ENCODE data around the gene EYA4.

The EYA4 gene

DNA sequence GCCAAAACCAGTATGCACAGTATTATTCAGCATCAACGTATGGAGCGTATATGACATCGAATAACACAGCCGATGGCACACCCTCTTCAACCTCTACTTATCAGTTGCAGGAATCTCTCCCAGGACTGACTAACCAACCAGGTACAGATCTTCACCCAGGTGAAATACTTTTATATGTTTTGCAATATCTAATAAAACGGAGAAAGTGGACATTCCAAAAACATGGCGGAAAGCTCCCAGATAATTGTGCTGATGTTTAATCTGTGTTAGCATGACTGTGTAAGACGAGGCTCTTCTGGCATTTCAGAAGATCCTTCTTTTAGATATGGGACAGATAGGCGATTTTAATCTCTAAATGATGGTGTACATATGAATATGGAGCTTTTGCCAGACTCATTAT, 227.4 kb downstream of the EYA4 start:
- CTCF ChIA-PET: interaction anchor here (0.7 to 0.8 kb wide), 2 partner anchors 455 to 501 kb away, joined by 3 read pairs; no protein-coding TSS in a partner anchor
- no peak overlapping the region for H3K27ac ChIP-seq (ENCODE audit: extremely low read depth, low read depth, low read length)
- no peak overlapping the region for H3K4me3 ChIP-seq (ENCODE audit: low read depth, low read length)
- POLR2A ChIA-PET: no interaction called here
- TF ChIP-seq ZNF302 (tag by site-specific recombination; IDR thresholded peaks at IDR 0.05; ENCODE audit: low read depth) (no peak), ZNF274 (IDR thresholded peaks at IDR 0.05; ENCODE audit: low read length) (no peak), ZNF274 (tag by site-specific recombination; IDR thresholded peaks at IDR 0.05; ENCODE audit: borderline replicate concordance) (no peak), ZBTB48 (tag by site-specific recombination; IDR thresholded peaks at IDR 0.05) (no peak), ZNF621 (tag by site-specific recombination; IDR thresholded peaks at IDR 0.05) (no peak), ZNF660 (tag by site-specific recombination; IDR thresholded peaks at IDR 0.05) (no peak), ZNF777 (tag by site-specific recombination; IDR thresholded peaks at IDR 0.05; ENCODE audit: borderline replicate concordance) (no peak), ZNF837 (tag by site-specific recombination; IDR thresholded peaks at IDR 0.05) (no peak), OVOL3 (tag by site-specific recombination; IDR thresholded peaks at IDR 0.05) (no peak), ZNF530 (tag by site-specific recombination; IDR thresholded peaks at IDR 0.05; ENCODE audit: low read depth) (no peak), ZNF600 (tag by site-specific recombination; IDR thresholded peaks at IDR 0.05) (no peak), ZNF157 (tag by site-specific recombination; IDR thresholded peaks at IDR 0.05) (no peak), ZNF24 (tag by site-specific recombination; IDR thresholded peaks at IDR 0.05) (no peak), HOXD13 (CRISPR knock-in tag; IDR thresholded peaks at IDR 0.05; ENCODE audit: borderline replicate concordance) (no peak), SP2 (tag by site-specific recombination; IDR thresholded peaks at IDR 0.05) (no peak), GLI2 (tag by site-specific recombination; IDR thresholded peaks at IDR 0.05; ENCODE audit: borderline replicate concordance, low read depth) (no peak), ZNF791 (tag by site-specific recombination; IDR thresholded peaks at IDR 0.05) (no peak)
- TF ChIP-seq, protein P1, sequence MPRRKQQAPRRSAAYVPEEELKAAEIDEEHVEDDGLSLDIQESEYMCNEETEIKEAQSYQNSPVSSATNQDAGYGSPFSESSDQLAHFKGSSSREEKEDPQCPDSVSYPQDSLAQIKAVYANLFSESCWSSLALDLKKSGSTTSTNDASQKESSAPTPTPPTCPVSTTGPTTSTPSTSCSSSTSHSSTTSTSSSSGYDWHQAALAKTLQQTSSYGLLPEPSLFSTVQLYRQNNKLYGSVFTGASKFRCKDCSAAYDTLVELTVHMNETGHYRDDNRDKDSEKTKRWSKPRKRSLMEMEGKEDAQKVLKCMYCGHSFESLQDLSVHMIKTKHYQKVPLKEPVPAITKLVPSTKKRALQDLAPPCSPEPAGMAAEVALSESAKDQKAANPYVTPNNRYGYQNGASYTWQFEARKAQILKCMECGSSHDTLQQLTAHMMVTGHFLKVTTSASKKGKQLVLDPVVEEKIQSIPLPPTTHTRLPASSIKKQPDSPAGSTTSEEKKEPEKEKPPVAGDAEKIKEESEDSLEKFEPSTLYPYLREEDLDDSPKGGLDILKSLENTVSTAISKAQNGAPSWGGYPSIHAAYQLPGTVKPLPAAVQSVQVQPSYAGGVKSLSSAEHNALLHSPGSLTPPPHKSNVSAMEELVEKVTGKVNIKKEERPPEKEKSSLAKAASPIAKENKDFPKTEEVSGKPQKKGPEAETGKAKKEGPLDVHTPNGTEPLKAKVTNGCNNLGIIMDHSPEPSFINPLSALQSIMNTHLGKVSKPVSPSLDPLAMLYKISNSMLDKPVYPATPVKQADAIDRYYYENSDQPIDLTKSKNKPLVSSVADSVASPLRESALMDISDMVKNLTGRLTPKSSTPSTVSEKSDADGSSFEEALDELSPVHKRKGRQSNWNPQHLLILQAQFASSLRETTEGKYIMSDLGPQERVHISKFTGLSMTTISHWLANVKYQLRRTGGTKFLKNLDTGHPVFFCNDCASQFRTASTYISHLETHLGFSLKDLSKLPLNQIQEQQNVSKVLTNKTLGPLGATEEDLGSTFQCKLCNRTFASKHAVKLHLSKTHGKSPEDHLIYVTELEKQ (tag by site-specific recombination; IDR thresholded peaks at IDR 0.05; ENCODE audit: borderline replicate concordance): no peak
- TF ChIP-seq, protein P2, sequence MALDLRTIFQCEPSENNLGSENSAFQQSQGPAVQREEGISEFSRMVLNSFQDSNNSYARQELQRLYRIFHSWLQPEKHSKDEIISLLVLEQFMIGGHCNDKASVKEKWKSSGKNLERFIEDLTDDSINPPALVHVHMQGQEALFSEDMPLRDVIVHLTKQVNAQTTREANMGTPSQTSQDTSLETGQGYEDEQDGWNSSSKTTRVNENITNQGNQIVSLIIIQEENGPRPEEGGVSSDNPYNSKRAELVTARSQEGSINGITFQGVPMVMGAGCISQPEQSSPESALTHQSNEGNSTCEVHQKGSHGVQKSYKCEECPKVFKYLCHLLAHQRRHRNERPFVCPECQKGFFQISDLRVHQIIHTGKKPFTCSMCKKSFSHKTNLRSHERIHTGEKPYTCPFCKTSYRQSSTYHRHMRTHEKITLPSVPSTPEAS (tag by site-specific recombination; IDR thresholded peaks at IDR 0.05): no peak
- TF ChIP-seq, protein P3, sequence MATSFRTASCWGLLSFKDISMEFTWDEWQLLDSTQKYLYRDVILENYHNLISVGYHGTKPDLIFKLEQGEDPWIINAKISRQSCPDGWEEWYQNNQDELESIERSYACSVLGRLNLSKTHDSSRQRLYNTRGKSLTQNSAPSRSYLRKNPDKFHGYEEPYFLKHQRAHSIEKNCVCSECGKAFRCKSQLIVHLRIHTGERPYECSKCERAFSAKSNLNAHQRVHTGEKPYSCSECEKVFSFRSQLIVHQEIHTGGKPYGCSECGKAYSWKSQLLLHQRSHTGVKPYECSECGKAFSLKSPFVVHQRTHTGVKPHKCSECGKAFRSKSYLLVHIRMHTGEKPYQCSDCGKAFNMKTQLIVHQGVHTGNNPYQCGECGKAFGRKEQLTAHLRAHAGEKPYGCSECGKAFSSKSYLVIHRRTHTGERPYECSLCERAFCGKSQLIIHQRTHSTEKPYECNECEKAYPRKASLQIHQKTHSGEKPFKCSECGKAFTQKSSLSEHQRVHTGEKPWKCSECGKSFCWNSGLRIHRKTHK (tag by site-specific recombination; IDR thresholded peaks at IDR 0.05): no peak
- no peaks in the 10 kb centered on the region for H3K9me3 ChIP-seq (ENCODE audit: control insufficient read depth, insufficient read depth, low read depth, low read length)
- no peaks in the 10 kb centered on the region; the same call in 1 of the 2 replicates for H3K4me1 ChIP-seq (ENCODE audit: control insufficient read depth, insufficient read depth, low read length)
- peaks cover 0 to 24% of the 10 kb centered on the region in 2 experiments; a peak in 2 of 3 replicates for H3K36me3 ChIP-seq (ENCODE audit: control insufficient read depth in 2 of 2, insufficient read depth in 1 of 2, low read length in 2 of 2)

DNA sequence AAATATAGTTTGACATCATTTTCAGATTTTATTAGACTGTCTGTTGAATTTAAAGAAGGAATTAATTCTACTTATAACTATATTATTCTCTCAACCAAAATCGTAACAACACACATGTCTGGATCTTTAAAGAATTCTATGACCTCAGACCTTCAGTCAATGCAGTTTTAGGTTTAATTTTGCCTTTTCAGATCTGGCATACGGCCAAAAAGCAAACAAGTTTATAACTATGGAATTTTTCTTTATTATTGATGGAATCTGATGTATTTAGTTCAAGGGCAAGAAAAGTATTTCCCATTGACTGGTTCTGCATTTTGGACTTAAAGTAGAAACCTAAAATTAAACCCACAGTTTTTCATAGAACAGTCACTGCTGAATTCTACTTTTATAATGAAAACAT, 233.4 kb downstream of the EYA4 start:
- peaks cover under 1 to 4% of the 10 kb centered on the region in 2 experiments; a peak in 1 of 3 replicates for H3K36me3 ChIP-seq (ENCODE audit: control insufficient read depth in 2 of 2, insufficient read depth in 1 of 2, low read length in 2 of 2)
- H3K4me3 ChIP-seq (ENCODE audit: low read depth, low read length): no peak overlapping the region
- no peak overlapping the region for H3K27ac ChIP-seq (ENCODE audit: extremely low read depth, low read depth, low read length)
- H3K9me3 ChIP-seq (ENCODE audit: control insufficient read depth, insufficient read depth, low read depth, low read length): no peaks in the 10 kb centered on the region
- no peaks in the 10 kb centered on the region for H3K4me1 ChIP-seq (ENCODE audit: control insufficient read depth, insufficient read depth, low read length)
- POLR2A ChIA-PET: no interaction called here
- CTCF ChIA-PET: interaction anchor here (1.2 to 1.5 kb wide), 2 partner anchors 13 to 511 kb away, joined by 3 to 4 read pairs; no protein-coding TSS in a partner anchor
- TF ChIP-seq ZNF211 (tag by site-specific recombination; IDR thresholded peaks at IDR 0.05; ENCODE audit: low read depth): no peak
- no peak for TF ChIP-seq ZFP41 (tag by site-specific recombination; IDR thresholded peaks at IDR 0.05; ENCODE audit: borderline replicate concordance)
- TF ChIP-seq ZNF610 (tag by site-specific recombination; IDR thresholded peaks at IDR 0.05; ENCODE audit: borderline replicate concordance): no peak
- no peak for TF ChIP-seq ZSCAN16 (tag by site-specific recombination; IDR thresholded peaks at IDR 0.05)
- TF ChIP-seq ZNF350 (tag by site-specific recombination; IDR thresholded peaks at IDR 0.05): no peak
- TF ChIP-seq, protein P4, sequence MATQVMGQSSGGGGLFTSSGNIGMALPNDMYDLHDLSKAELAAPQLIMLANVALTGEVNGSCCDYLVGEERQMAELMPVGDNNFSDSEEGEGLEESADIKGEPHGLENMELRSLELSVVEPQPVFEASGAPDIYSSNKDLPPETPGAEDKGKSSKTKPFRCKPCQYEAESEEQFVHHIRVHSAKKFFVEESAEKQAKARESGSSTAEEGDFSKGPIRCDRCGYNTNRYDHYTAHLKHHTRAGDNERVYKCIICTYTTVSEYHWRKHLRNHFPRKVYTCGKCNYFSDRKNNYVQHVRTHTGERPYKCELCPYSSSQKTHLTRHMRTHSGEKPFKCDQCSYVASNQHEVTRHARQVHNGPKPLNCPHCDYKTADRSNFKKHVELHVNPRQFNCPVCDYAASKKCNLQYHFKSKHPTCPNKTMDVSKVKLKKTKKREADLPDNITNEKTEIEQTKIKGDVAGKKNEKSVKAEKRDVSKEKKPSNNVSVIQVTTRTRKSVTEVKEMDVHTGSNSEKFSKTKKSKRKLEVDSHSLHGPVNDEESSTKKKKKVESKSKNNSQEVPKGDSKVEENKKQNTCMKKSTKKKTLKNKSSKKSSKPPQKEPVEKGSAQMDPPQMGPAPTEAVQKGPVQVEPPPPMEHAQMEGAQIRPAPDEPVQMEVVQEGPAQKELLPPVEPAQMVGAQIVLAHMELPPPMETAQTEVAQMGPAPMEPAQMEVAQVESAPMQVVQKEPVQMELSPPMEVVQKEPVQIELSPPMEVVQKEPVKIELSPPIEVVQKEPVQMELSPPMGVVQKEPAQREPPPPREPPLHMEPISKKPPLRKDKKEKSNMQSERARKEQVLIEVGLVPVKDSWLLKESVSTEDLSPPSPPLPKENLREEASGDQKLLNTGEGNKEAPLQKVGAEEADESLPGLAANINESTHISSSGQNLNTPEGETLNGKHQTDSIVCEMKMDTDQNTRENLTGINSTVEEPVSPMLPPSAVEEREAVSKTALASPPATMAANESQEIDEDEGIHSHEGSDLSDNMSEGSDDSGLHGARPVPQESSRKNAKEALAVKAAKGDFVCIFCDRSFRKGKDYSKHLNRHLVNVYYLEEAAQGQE (tag by site-specific recombination; IDR thresholded peaks at IDR 0.05): no peak
